IPS DF 19.7 (cell line): Measurements from ENCODE around the gene PRRT3.
"Not testable (repeated sequence)": the region's sequence is repeated elsewhere in the genome, so short reads cannot be mapped to it uniquely, and the experiment has no call there.

Experiments
- DNase-seq: peaks from one replicate; pipeline ENCODE4 v3.0.0-alpha.2; 2013; ENCODE audit warnings: low read depth, low spot score

PRRT3 gene

GRCh38 chr3:9899289-9899791, 52.9 kb downstream of the PRRT3 start:
- no peak for DNase-seq

- no peak for DNase-seq
These were observed 53.6 kb downstream of the PRRT3 start for GRCh38 chr3:9898467-9899241.

GRCh38 chr3:9897408-9898372, 54.5 kb downstream of the PRRT3 start:
- no peak for DNase-seq

- not testable (repeated sequence) for DNase-seq
These were observed 55.3 kb downstream of the PRRT3 start for GRCh38 chr3:9896755-9897407.

GRCh38 chr3:9895715-9896114, 56.5 kb downstream of the PRRT3 start:
- not testable (repeated sequence) for DNase-seq
